Fibroblast of gingiva (primary cell): ENCODE measurements around the gene PJVK.

Source experiments
- DNase-seq: peaks from one replicate; pipeline ENCODE4 v3.0.0-alpha.2; 2011; ENCODE audit warnings: low read depth

Gene PJVK

GRCh38 chr2:178480227-178481181 is 29.3 kb downstream of the PJVK start, which contains the start of gene PLEKHA3:
TSS of gene PLEKHA3 (plus strand) at chr2:178480457. CDS start at chr2:178480870, 413 bp downstream.
- peak; percentile 98 for DNase-seq

- no peak for DNase-seq
Measured at GRCh38 chr2:178482437-178482836, 31.3 kb downstream of the PJVK start.

GRCh38 chr2:178484245-178485041 is 33.3 kb downstream of the PJVK start:
- DNase-seq, result peak; percentile 25

- DNase-seq, result peak; percentile 86
Measured at GRCh38 chr2:178485356-178485755, 34.2 kb downstream of the PJVK start.

GRCh38 chr2:178491612-178492011 is 40.4 kb downstream of the PJVK start:
- DNase-seq, result no peak

- no peak for DNase-seq
Measured at GRCh38 chr2:178496049-178496448, 44.9 kb downstream of the PJVK start.

- DNase-seq, result no peak
Measured at GRCh38 chr2:178498137-178498536, 47.0 kb downstream of the PJVK start.

GRCh38 chr2:178499640-178500039 is 48.5 kb downstream of the PJVK start:
- DNase-seq, result no peak

- DNase-seq, result no peak
Measured at GRCh38 chr2:178502751-178503150, 51.6 kb downstream of the PJVK start.

GRCh38 chr2:178506101-178506500 is 54.9 kb downstream of the PJVK start:
- peak; percentile 60 for DNase-seq

- DNase-seq, result no peak
Measured at GRCh38 chr2:178506524-178506923, 55.3 kb downstream of the PJVK start.

- no peak for DNase-seq
Measured at GRCh38 chr2:178506949-178507348, 55.8 kb downstream of the PJVK start.

GRCh38 chr2:178508646-178509045 is 57.5 kb downstream of the PJVK start:
- DNase-seq, result no peak

GRCh38 chr2:178510384-178510783 is 59.2 kb downstream of the PJVK start:
- no peak for DNase-seq
